ENCODE results near the gene CDK10. TPM values are rescaled to one million over a fixed set of nuclear protein-coding genes. Genes with fewer than 3 reads are reported as not detected.

The CDK10 gene
- polyA plus RNA-seq, 1 donor from 2014 or later = 126 TPM

- no peak overlapping the region for H3K9ac ChIP-seq (ENCODE audit: low read length)
- no peaks in the 10 kb centered on the region for H3F3A ChIP-seq (ENCODE audit: insufficient read depth, low read length, poor library complexity, severe bottlenecking)
- no peaks in the 10 kb centered on the region for H3K27me3 ChIP-seq (ENCODE audit: insufficient read depth, low read depth, low read length)
- H3K79me2 ChIP-seq (replicated peaks; ENCODE audit: insufficient read depth, low read length) = no peaks in the 10 kb centered on the region
- H3K27ac ChIP-seq (ENCODE audit: low read length) = no peak overlapping the region
- H3K9me3 ChIP-seq (ENCODE audit: low read length) = no peaks in the 10 kb centered on the region
- H3K9me2 ChIP-seq (ENCODE audit: insufficient read depth, low read length) = no peaks in the 10 kb centered on the region
- H2AFZ ChIP-seq (ENCODE audit: low read depth, low read length) = no peak overlapping the region
- H3K4me2 ChIP-seq (ENCODE audit: low read length) = no peak overlapping the region
- no peak overlapping the region for H3K4me3 ChIP-seq (ENCODE audit: low read length)
- no peaks in the 10 kb centered on the region for H4K20me1 ChIP-seq (ENCODE audit: insufficient read depth)
- TF ChIP-seq SMC3 (conservative IDR thresholded peaks at IDR 0.05; ENCODE audit: poor library complexity) = no peak
- no peak for TF ChIP-seq REST (IDR thresholded peaks at IDR 0.05; ENCODE audit: borderline replicate concordance)
- TF ChIP-seq RAD21 (conservative IDR thresholded peaks at IDR 0.05) = no peak
- no peak for TF ChIP-seq MXI1 (conservative IDR thresholded peaks at IDR 0.05; ENCODE audit: poor library complexity, severe bottlenecking)
- no peak for TF ChIP-seq EZH2 (IDR thresholded peaks at IDR 0.05; ENCODE audit: borderline replicate concordance, insufficient read depth, low read length, poor library complexity, severe bottlenecking)
- TF ChIP-seq TAF1 (IDR thresholded peaks at IDR 0.05; ENCODE audit: low read depth) = no peak
- no peak for TF ChIP-seq POLR2AphosphoS5 (IDR thresholded peaks at IDR 0.05)
- no peak for TF ChIP-seq CTCF (IDR thresholded peaks at IDR 0.05; ENCODE audit: poor library complexity, severe bottlenecking)
- no peak for TF ChIP-seq EP300 (conservative IDR thresholded peaks at IDR 0.05; ENCODE audit: poor library complexity, severe bottlenecking)
- H3K36me3 ChIP-seq (ENCODE audit: insufficient read depth, low read length) = no peaks in the 10 kb centered on the region
These were observed 44.2 kb downstream of the CDK10 start for GRCh38 chr16:89730610-89731234.

GRCh38 chr16:89732142-89732917, 45.8 kb downstream of the CDK10 start:
- H3K9me3 ChIP-seq (ENCODE audit: low read length) = no peaks in the 10 kb centered on the region
- H3K79me2 ChIP-seq (replicated peaks; ENCODE audit: insufficient read depth, low read length) = no peaks in the 10 kb centered on the region
- no peak overlapping the region for H3K27ac ChIP-seq (ENCODE audit: low read length)
- H3K9ac ChIP-seq (ENCODE audit: low read length) = no peak overlapping the region
- H3K27me3 ChIP-seq (ENCODE audit: insufficient read depth, low read depth, low read length) = no peaks in the 10 kb centered on the region
- no peak overlapping the region for H2AFZ ChIP-seq (ENCODE audit: low read depth, low read length)
- no peak overlapping the region for H3K4me3 ChIP-seq (ENCODE audit: low read length)
- no peaks in the 10 kb centered on the region for H4K20me1 ChIP-seq (ENCODE audit: insufficient read depth)
- H3K9me2 ChIP-seq (ENCODE audit: insufficient read depth, low read length) = no peaks in the 10 kb centered on the region
- H3F3A ChIP-seq (ENCODE audit: insufficient read depth, low read length, poor library complexity, severe bottlenecking) = no peaks in the 10 kb centered on the region
- no peaks in the 10 kb centered on the region for H3K36me3 ChIP-seq (ENCODE audit: insufficient read depth, low read length)
- no peak overlapping the region for H3K4me2 ChIP-seq (ENCODE audit: low read length)
- TF ChIP-seq MXI1 (conservative IDR thresholded peaks at IDR 0.05; ENCODE audit: poor library complexity, severe bottlenecking) = no peak
- no peak for TF ChIP-seq EZH2 (IDR thresholded peaks at IDR 0.05; ENCODE audit: borderline replicate concordance, insufficient read depth, low read length, poor library complexity, severe bottlenecking)
- TF ChIP-seq CTCF (IDR thresholded peaks at IDR 0.05; ENCODE audit: poor library complexity, severe bottlenecking) = no peak
- TF ChIP-seq SMC3 (conservative IDR thresholded peaks at IDR 0.05; ENCODE audit: poor library complexity) = no peak
- no peak for TF ChIP-seq POLR2AphosphoS5 (IDR thresholded peaks at IDR 0.05)
- TF ChIP-seq REST (IDR thresholded peaks at IDR 0.05; ENCODE audit: borderline replicate concordance) = no peak
- TF ChIP-seq RAD21 (conservative IDR thresholded peaks at IDR 0.05) = no peak
- no peak for TF ChIP-seq EP300 (conservative IDR thresholded peaks at IDR 0.05; ENCODE audit: poor library complexity, severe bottlenecking)
- no peak for TF ChIP-seq TAF1 (IDR thresholded peaks at IDR 0.05; ENCODE audit: low read depth)

All from neural cell (in vitro differentiated cells).